Activated naive CD4-positive, alpha-beta T cell treated with anti-CD3 and anti-CD28 coated beads, Interleukin-2, amount 10 ng/mL, durations not matched to agents 7 days and 5 days (primary cell): Measurements from ENCODE around the gene DCLK1.
"Not testable (repeated sequence)": the region's sequence is repeated elsewhere in the genome, so short reads cannot be mapped to it uniquely, and the experiment has no call there.

ENCODE experiments used
- CTCF ChIA-PET: fragments of 350-600 bp; sonication (Branson Sonifier 250); formaldehyde crosslinking; loops from one replicate; lab custom pipeline; 2021; ENCODE audit warnings: antibody characterized with exemption; lab: Charles Lee
- DNase-seq: peaks from one replicate; pipeline ENCODE4 v3.0.0-alpha.2; 2020
- H3K27ac Mint-ChIP-seq: one replicate; pipeline ENCODE4 v1.8.0; 2021; ENCODE audit warnings: mild to moderate bottlenecking, moderate library complexity, mixed read lengths
- H3K27me3 Mint-ChIP-seq: one replicate; pipeline ENCODE4 v1.8.0; 2021; ENCODE audit warnings: mild to moderate bottlenecking, mixed read lengths
- H3K36me3 Mint-ChIP-seq: one replicate; pipeline ENCODE4 v1.8.0; 2021; ENCODE audit warnings: mixed read lengths
- H3K4me1 Mint-ChIP-seq: one replicate; pipeline ENCODE4 v1.8.0; 2021; ENCODE audit warnings: mixed read lengths
- H3K4me3 Mint-ChIP-seq: one replicate; pipeline ENCODE4 v1.8.0; 2021; ENCODE audit warnings: mild to moderate bottlenecking, moderate library complexity, mixed read lengths
- H3K9me3 Mint-ChIP-seq: one replicate; pipeline ENCODE4 v1.8.0; 2021; ENCODE audit warnings: mixed read lengths

DCLK1 gene

DNA sequence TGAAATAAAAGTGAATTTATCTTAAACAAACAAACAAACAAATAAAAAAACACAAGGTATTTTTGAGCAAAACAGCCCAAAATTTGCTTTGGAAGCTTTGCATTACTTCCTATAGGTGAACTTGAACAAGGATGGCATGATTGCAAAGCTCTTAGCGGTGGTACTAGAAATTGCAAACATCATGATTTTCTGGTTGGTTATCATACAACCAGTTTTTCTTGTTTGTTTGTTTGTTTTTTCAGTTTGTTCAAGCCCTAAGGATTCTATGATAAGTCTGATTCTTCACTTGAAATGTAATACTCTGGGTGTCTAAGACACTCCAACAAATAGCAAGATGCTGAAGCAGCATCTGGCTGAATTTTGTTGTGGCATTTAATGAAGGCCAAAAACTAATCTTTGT, 15.9 kb downstream of the DCLK1 start:
- Mint-ChIP-seq H3K27me3 (no peaks in the 10 kb centered on the region), H3K27ac (no peak overlapping the region)
- CTCF ChIA-PET, result no interaction called here

DNA sequence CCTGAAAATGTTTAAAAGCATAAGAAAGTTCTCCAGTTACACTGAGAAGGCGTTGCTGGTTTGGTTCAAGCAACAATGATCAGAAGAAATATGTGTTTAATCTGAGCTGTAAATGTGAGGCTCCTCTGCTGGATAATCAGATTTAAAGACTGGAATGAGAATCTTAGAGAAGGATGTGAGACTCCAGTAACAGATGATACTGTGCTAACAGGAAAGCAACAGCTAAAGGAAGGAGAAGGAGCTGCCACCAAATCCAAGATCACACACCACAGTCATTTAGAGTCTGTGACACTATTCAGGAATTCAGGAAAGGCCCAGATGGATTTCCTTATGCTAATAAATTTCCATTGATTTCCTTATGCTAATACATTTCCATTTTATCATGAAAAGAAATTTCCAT, 16.9 kb downstream of the DCLK1 start:
- Mint-ChIP-seq H3K36me3 (no peaks in the 10 kb centered on the region), H3K9me3 (no peaks in the 10 kb centered on the region), H3K27me3 (no peaks in the 10 kb centered on the region), H3K4me3 (no peak overlapping the region), H3K27ac (no peak overlapping the region), H3K4me1 (no peaks in the 10 kb centered on the region)
- CTCF ChIA-PET, result no interaction called here
- DNase-seq, result no peak

More for the DNA sequence above, 15.9 kb downstream of the DCLK1 start:
- Mint-ChIP-seq H3K4me1 (no peaks in the 10 kb centered on the region), H3K9me3 (no peaks in the 10 kb centered on the region), H3K4me3 (no peak overlapping the region), H3K36me3 (no peaks in the 10 kb centered on the region)
- DNase-seq, result no peak

DNA sequence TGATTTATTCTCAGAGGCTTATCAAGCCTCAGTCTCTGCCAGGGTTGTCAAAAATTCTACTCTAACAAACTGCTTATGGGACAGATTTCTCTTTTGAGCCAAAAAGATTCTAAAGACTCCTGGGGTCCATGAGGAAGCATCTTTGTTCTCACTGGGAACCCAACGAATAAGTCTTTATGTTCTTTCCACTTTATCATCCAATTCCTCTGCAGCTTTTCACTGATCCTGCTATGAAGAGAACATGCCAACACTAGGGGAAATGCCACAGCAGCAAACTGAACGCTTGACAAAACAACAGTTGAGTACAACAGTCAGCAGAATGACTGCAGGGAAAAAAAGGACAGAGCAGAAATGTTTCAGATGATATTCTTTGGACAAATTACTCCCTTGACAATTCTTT, 22.2 kb downstream of the DCLK1 start:
- CTCF ChIA-PET, result no interaction called here
- Mint-ChIP-seq H3K27me3 (no peaks in the 10 kb centered on the region), H3K36me3 (no peaks in the 10 kb centered on the region), H3K4me3 (no peak overlapping the region), H3K4me1 (no peaks in the 10 kb centered on the region), H3K27ac (no peak overlapping the region), H3K9me3 (peaks cover 1% of the 10 kb centered on the region)
- DNase-seq, result no peak

DNA sequence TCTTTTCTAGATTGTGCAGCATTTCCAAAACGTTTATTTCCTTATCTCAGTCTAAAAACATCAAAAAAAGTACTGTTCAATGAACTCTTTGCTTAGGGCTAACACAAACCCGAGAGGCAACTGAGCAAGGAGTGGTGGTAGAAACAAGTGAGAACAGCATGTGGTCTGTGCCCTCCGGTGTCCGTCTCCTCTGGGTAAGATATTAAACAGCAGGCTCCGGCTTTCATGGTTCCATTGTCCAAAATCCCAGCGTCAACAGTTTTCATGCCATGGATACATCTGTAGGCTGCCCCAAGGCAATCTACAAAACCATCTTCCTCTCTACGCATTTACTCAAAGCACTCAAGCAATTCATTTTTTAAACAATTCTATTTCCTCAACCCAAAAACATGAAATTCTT, 22.8 kb downstream of the DCLK1 start:
- no peak for DNase-seq
- Mint-ChIP-seq H3K36me3 (no peaks in the 10 kb centered on the region), H3K27ac (no peak overlapping the region), H3K4me1 (no peaks in the 10 kb centered on the region), H3K27me3 (no peaks in the 10 kb centered on the region), H3K4me3 (no peak overlapping the region), H3K9me3 (peaks cover 4% of the 10 kb centered on the region)
- CTCF ChIA-PET, result no interaction called here

DNA sequence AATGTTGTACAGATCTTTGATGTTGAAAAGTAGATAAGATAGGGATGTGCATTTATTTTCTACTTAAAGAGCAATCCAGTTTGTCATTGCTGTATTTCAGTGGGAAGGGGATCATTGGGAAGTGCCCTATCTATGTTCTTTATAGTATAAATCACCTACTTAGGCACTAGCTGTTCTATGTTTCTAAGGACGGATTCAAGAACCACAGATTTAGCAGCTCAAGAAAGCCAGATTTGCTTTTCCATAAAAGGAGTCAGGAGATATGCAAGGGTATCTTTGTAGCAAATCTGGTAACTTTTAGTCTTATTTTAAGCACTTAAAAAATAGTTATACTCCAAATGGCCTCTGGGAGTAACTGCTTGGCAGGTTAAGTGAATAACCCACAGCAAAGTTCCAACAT, 23.7 kb downstream of the DCLK1 start:
- CTCF ChIA-PET, result no interaction called here
- H3K36me3 Mint-ChIP-seq, result no peaks in the 10 kb centered on the region
- no peak overlapping the region for H3K27ac Mint-ChIP-seq
- H3K4me3 Mint-ChIP-seq, result no peak overlapping the region
- DNase-seq, result no peak
- peaks cover 4% of the 10 kb centered on the region for H3K9me3 Mint-ChIP-seq
- no peaks in the 10 kb centered on the region for H3K27me3 Mint-ChIP-seq
- no peaks in the 10 kb centered on the region for H3K4me1 Mint-ChIP-seq

DNA sequence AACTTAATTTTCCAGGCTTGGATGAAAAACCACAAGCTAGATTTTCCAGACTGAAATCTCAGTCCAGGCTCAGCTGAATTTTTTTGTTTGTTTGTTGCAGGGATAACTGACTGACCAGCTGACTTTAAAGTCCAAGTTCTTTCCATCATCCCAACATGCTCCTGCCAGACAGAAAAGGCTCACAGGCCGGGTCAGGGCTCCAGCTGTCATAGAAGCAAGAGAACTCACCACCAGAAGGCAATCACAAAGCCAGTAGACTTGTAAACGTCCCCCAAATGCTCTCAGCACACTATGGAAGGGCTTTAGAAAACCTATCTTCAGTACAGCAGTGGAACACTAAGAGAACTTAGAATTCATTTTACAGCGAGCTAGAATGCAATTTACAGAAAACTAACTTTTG, 25.5 kb downstream of the DCLK1 start:
- CTCF ChIA-PET, result no interaction called here
- no peak overlapping the region for H3K4me3 Mint-ChIP-seq

DNA sequence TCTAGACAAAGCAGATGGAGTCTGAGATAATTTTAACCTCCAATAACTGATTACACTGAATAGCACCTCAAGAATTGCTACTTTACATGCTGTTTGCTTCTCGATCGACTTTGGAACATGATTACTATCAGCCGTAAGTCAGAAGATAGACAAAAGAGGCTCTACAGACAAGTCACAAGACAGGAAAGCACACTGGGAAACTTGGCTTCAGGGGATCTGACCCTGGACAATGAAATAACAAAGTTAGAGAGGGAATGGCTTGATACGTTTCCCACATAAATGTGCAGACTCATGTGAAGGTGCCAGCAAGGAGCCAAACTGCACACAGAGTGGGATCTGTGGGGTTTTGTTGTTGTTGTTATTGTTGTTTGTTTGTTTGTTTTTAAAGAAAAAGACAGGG, 28.5 kb downstream of the DCLK1 start:
- H3K9me3 Mint-ChIP-seq, result peaks cover 6% of the 10 kb centered on the region
- H3K27me3 Mint-ChIP-seq, result no peaks in the 10 kb centered on the region
- H3K4me3 Mint-ChIP-seq, result no peak overlapping the region
- CTCF ChIA-PET, result no interaction called here
- no peaks in the 10 kb centered on the region for H3K4me1 Mint-ChIP-seq
- no peak overlapping the region for H3K27ac Mint-ChIP-seq
- DNase-seq, result no peak
- H3K36me3 Mint-ChIP-seq, result no peaks in the 10 kb centered on the region

More for the DNA sequence above, 25.5 kb downstream of the DCLK1 start:
- H3K27ac Mint-ChIP-seq, result no peak overlapping the region
- H3K4me1 Mint-ChIP-seq, result no peaks in the 10 kb centered on the region
- no peaks in the 10 kb centered on the region for H3K36me3 Mint-ChIP-seq
- peaks cover 6% of the 10 kb centered on the region for H3K9me3 Mint-ChIP-seq
- DNase-seq, result no peak
- H3K27me3 Mint-ChIP-seq, result no peaks in the 10 kb centered on the region

DNA sequence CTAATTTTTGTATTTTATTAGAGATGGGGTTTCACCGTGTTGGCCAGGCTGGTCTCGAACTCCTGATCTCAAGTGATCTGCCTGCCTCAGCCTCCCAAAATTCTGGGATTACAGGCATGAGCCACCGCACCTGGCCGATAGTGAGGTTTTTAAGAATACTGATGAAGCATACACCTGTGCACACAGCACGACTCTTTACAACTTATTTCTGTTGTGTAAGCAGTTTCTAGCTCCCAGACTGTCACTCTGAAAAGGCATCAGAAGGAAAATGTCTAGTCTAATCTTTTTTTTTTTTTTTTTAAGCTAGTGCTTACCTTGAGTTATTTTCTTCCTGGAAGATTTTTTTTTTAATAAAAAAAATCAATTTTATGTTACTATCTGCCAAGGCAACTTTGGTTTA, 29.3 kb downstream of the DCLK1 start:
- H3K4me3 Mint-ChIP-seq, H3K27ac Mint-ChIP-seq, H3K36me3 Mint-ChIP-seq, DNase-seq, H3K9me3 Mint-ChIP-seq, CTCF ChIA-PET, H3K4me1 Mint-ChIP-seq, H3K27me3 Mint-ChIP-seq: not testable (repeated sequence)

DNA sequence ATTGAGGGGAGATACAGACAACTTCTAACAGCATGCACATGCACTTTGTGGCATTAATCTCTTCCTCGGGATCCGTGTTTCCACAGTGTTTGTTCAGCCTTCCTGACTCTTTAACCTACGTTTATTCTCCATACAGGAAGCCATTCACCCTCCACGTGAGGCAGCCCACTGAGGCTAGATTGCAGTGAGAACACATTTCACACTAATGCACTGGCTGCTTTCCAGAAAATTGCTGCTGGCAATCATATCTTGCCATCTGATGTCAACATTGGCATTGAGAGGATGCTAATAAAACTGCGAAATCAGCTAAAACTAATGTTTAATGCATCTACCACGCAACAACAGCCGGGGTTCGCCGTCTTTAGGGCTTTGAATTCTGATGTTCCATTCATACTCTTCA, 30.0 kb downstream of the DCLK1 start:
- CTCF ChIA-PET, result no interaction called here
- H3K4me3 Mint-ChIP-seq, result no peak overlapping the region
- H3K27me3 Mint-ChIP-seq, result no peaks in the 10 kb centered on the region
- H3K36me3 Mint-ChIP-seq, result no peaks in the 10 kb centered on the region
- DNase-seq, result no peak
- peaks cover 5% of the 10 kb centered on the region for H3K9me3 Mint-ChIP-seq
- no peak overlapping the region for H3K27ac Mint-ChIP-seq
- no peaks in the 10 kb centered on the region for H3K4me1 Mint-ChIP-seq

DNA sequence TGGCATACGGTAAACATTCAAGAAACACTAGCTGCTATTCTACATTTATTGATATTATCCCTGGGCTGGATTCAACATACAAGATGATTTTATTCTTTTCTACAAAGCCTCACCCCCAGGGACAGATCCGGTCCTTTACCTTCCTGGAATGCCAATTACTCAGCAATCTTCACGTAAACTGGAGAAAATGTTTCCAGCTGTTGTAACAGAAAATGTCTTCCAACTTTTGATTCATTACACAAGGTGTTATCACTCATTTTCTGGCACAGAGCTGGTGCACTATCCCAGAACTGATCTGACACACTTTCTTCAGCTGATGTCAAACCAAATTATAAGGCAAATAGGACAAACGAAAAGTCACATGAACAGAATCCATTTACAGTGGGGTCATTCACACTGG, 33.1 kb downstream of the DCLK1 start:
- CTCF ChIA-PET, result no interaction called here
- DNase-seq, result no peak
- Mint-ChIP-seq H3K27me3 (no peaks in the 10 kb centered on the region), H3K4me3 (no peak overlapping the region), H3K27ac (no peak overlapping the region), H3K36me3 (no peaks in the 10 kb centered on the region), H3K4me1 (no peaks in the 10 kb centered on the region), H3K9me3 (peaks cover 2% of the 10 kb centered on the region)

DNA sequence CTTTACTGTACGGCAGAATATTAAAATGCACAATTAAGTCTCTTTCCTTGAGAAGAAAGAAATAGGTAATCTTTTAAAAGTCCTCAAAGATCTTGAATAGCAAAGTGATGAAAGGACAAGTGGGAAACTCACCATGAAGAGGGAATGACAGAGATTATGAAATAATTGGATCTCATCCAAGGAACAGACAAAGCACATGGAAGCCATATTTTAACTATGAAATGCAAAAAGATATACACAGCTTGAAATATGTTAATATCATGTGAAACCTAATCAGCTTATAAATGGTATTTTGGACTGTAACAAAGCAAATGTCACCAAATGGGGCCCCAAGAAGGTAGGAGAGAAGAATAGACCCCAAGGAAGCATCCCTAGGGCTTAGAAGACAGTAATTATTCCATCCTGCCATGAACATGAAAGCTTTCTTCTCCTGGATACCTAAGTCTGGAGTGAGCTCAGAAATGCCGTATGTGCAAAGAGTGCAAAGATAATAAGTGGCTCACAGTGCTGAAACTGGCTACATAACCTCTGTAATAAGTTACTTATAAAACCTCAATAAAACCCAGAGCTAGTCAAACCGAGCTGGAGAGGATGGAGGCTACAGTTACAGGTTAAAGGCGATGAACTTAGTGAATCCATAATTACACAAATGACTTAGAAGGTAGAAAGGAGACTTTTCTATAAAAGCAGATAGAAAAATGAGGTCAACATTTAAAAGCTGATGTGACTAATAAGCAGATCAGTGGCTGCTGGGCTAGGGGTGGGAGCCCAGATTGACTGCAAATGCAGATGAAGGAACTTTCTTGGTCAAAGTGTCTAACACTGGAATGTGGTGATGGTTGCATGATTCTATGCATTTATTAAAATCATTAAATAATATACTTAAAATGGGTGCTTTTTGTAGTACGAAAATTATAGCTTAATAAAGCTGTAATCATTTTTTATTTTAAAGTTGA, 34.4 kb downstream of the DCLK1 start:
- H3K4me1 Mint-ChIP-seq, result no peaks in the 10 kb centered on the region
- no peaks in the 10 kb centered on the region for H3K36me3 Mint-ChIP-seq
- H3K27me3 Mint-ChIP-seq, result no peaks in the 10 kb centered on the region
- H3K9me3 Mint-ChIP-seq, result peaks cover 2% of the 10 kb centered on the region
- no peak overlapping the region for H3K4me3 Mint-ChIP-seq
- H3K27ac Mint-ChIP-seq, result no peak overlapping the region
- CTCF ChIA-PET, result no interaction called here
- no peak for DNase-seq

DNA sequence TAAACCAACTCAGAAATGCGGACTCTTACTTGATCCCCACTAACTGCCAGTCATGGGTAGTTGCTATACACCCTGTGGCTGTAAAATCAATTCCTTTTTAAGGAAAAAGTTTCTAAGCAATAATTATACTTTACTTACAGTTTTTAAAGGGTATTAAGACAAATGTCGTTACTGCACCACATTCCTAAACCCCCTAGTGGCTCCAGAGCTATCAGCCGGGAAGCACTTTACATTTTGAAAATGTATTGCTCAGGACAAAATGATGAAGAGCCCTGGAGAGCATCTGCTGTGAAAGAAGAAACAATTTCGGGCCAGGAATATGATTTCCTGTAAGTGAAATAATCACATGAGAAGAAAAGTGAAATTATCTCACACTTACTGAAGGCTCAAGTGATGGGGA, 36.7 kb downstream of the DCLK1 start:
- CTCF ChIA-PET, result no interaction called here
- Mint-ChIP-seq H3K27ac (no peak overlapping the region), H3K36me3 (no peaks in the 10 kb centered on the region), H3K27me3 (no peaks in the 10 kb centered on the region), H3K9me3 (no peaks in the 10 kb centered on the region), H3K4me3 (no peak overlapping the region), H3K4me1 (no peaks in the 10 kb centered on the region)
- no peak for DNase-seq

DNA sequence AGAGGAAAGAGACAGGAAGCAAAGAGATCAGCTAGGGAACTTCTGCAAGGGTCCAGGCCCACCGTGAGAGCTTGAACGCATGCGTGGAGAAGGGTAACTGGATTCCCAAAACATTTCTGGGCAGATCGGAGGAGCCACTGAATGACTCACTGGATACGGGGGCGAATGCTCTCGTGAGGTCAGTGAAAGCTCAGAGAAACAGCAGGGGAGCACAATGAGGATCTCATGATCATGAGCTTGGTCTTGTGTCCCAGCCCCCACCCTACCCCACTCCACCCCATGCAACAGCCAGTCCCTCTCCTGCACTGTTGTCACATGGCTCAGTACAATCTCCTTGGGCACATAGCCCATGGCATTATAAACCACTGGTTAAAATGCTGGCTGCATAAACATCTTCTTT, 40.6 kb downstream of the DCLK1 start:
- H3K4me3 Mint-ChIP-seq, result no peak overlapping the region
- no peaks in the 10 kb centered on the region for H3K36me3 Mint-ChIP-seq
- H3K9me3 Mint-ChIP-seq, result no peaks in the 10 kb centered on the region
- no peaks in the 10 kb centered on the region for H3K27me3 Mint-ChIP-seq
- H3K27ac Mint-ChIP-seq, result no peak overlapping the region
- CTCF ChIA-PET, result no interaction called here
- no peak for DNase-seq
- H3K4me1 Mint-ChIP-seq, result no peaks in the 10 kb centered on the region

DNA sequence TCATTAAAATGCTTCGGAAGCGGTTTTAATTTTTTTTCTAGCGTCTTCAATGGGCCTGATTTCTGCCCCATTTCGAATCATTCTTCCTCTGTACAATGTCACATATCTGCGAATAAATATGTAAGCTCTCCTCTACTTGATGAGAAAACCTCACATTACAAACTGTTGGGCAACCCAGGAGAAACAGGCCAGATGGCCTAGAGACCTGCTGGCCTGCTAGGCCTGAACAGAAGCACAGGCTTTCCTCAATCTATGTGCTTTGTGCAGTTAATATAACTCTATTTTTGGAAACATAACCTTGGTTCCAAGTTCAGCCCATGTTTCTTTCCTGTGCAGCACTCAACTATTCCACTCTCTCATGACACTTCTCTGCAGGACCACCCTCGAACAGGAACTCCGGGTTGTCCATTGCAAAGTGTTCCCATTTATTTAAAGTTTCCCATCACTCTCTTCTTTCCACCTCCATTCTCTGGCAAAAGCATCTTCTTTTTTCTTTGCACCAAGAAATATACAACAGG, 42.0 kb downstream of the DCLK1 start:
- H3K9me3 Mint-ChIP-seq, result no peaks in the 10 kb centered on the region
- no peaks in the 10 kb centered on the region for H3K27me3 Mint-ChIP-seq
- H3K36me3 Mint-ChIP-seq, result no peaks in the 10 kb centered on the region
- DNase-seq, result no peak
- H3K27ac Mint-ChIP-seq, result no peak overlapping the region
- CTCF ChIA-PET, result no interaction called here
- H3K4me1 Mint-ChIP-seq, result no peaks in the 10 kb centered on the region
- no peak overlapping the region for H3K4me3 Mint-ChIP-seq

DNA sequence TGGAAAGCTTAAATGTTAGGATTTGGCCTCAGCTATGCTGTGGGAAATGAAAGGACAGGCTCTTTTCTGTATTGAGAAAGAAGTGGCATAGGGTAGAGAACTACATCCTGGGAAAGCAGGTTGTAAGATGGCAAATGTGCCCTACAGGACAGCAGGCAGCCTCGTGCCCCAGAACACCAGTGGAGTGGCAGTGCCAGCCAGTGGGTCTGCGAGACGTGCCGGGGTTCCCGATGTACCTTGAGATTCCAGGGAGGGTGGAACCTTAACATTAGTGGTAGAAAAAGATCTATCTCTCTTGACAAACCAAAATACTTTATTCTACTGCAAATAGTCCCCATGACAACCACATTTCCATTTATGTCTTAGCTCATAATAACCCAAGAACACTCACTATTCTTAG, 42.7 kb downstream of the DCLK1 start:
- H3K36me3 Mint-ChIP-seq, result no peaks in the 10 kb centered on the region
- H3K9me3 Mint-ChIP-seq, result no peaks in the 10 kb centered on the region
- H3K27ac Mint-ChIP-seq, result no peak overlapping the region
- CTCF ChIA-PET, result no interaction called here
- DNase-seq, result no peak
- no peaks in the 10 kb centered on the region for H3K27me3 Mint-ChIP-seq
- no peak overlapping the region for H3K4me3 Mint-ChIP-seq
- no peaks in the 10 kb centered on the region for H3K4me1 Mint-ChIP-seq
